COLO829 (cell line): Measurements from ENCODE around the gene PHTF2.
"Not testable (repeated sequence)": the region's sequence is repeated elsewhere in the genome, so short reads cannot be mapped to it uniquely, and the experiment has no call there.

Source experiments
- DNase-seq: peaks from one replicate; pipeline ENCODE4 v3.0.0; 2012; ENCODE audit warnings: low spot score

PHTF2 gene

GRCh38 chr7:77798394-77799077 is at the start of gene PHTF2, which contains the start of gene TMEM60:
TSS of gene PHTF2 (plus strand) at chr7:77798773.
TSS of gene TMEM60 (minus strand) at chr7:77798434. CDS start at chr7:77794373, 4,061 bp downstream.
- DNase-seq, result peak; percentile 98

GRCh38 chr7:77752016-77752415 is 46.6 kb upstream of the PHTF2 start:
- no peak for DNase-seq

DNA sequence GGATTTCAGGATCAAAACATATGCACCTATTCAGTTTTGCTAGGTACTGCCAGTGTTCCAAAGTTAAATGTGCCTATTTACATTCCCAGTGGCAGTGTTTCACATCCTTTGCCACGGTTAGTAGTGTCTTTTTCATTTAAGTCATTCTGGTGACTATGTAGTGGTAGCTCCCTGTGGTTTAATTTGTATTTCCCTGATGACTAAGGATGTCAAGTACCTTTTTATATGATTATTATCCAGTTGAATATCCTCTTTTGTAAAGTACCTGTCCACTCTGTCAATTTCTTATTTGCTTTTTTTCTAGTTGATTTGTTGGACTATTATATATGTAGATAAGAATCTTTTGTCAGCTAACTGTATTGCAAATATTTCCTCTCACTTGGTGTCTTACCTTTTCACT is 45.4 kb upstream of the PHTF2 start:
- no peak for DNase-seq

GRCh38 chr7:77757589-77757988 is 41.0 kb upstream of the PHTF2 start:
- DNase-seq, result no peak

DNA sequence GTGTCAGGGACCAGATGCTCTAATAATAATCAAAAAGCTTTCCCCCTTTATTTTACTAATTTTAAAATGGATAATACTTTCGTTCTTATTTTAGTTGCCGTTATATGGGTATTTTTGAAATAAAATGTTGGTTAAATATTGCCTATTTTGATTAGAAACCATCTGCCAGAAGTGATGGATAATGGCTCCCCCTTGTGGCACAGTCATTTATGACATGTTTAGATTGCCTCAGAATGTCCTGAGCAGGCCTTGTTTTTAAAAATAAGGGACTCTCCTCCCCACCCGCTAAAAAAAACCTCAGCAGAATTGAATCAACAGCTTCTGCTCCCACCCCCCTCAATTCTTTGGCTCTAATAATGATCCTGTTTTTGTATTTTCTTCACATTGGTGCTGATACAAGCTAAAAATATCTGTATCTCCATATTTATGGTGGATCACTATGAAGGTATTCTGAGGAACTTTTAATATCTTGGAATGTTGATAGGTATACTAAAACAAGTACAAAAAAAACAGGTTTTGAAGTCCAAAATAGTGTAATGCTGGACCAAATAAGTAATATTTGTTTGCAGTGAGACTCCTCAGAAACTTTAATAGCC is 39.2 kb upstream of the PHTF2 start:
- DNase-seq, result peak; percentile 46

DNA sequence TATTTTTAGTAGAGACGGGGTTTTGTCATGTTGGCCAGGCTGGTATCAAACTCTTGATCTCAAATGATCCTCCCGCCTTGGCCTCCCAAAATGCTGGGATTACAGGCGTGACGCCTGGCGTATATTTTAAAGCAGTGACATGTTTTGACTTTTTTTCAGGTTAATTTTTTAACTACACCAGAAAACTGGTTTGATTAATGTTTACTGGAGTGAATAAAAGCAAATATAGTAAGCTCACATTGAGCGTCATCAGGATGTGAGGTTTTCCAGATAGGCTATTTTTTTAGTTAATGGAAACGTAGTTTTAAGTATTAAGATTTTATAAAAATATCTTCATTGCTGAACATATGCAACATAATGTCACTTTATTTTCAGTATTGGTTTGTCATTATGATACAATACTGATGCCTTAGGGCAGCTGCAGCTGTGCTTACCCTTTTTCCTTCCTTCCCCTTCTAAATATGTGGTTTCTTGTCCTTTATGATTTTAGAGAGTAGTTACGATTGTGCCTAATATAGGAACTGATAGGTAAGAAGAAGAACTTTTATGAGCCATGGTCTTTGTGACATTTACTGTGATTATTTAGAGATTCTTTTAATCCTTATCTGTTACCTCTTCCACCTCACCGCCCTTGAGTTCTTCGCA is 37.6 kb upstream of the PHTF2 start:
- no peak for DNase-seq

GRCh38 chr7:77765481-77765880 is 33.1 kb upstream of the PHTF2 start:
- DNase-seq, result no peak

DNA sequence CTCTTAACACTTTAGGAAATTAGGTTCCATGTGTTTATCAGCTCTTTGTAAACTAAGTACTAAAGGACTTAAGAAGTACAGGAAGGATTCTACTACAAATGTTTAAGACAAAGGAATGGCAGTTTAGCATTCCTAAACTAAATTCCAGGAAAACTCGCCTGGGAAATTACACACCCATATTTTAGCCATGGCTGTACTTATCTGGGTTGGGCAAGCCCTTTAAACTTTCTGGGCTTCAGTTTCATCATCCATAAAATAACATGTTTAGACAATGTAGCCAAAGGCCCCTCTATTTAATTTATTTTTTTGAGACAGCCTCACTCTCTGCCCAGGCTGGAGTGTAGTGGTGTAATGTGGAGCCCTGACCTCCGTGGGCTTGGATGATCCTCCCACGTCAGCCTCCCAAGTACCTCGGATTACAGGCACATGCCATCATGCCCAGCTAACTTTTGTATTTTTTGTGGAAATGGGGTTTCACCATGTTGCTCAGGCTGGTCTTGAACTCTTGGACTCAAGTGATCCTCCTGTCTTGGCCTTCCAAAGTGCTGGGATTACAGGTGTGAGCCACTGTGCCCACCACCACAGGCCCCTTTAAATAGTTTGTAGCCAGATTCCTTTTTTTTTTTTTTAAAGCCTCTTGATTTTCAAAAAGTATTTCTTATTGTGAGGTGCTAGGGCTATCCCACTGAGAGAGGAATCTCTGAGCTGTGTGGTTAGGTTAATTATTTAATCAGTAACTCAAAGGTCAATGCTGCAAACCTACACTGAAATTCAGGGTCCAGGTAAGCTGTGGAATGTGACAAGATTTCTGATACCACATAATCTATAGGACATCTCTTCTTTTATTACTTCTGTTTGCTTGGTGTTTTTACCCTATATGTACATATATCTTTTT is 32.4 kb upstream of the PHTF2 start:
- no peak for DNase-seq

DNA sequence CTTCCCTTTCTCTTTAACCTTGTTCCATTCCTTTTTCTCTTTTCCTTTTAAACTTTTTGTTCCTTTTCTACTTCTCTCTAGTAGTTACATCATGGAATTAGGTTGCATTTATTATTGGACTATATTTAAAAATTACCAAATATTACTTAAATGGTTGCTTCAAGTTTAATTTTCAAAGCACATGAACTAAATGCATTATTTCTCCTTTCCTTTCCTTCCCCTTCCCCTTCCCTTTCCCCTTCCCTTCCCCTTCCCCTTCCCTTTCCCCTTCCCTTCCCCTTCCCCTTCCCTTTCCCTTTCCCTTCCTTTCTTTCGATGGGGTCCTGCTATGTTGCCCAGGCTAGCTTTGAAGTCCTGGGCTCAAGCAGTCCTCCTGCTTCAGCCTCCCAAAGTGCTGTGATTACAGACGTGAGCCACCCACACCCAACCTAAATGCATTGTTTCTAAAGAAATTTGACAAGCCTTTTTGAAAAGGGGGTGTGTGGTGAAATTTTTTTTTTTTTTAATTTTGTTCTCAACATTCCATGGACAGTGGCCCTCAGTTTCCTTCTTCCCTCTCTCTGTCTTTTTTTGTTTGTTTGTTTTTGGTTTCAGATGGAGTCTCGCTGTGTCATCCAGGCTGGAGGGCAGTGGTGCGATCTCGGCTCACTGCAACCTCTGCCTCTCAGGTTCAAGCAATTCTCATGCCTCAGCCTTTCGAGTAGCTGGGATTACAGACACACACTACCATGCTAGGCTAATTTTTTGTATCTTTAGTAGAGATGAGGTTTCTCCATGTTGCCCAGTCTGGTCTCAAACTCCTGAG is 31.6 kb upstream of the PHTF2 start:
- no peak for DNase-seq

GRCh38 chr7:77770316-77770715 is 28.3 kb upstream of the PHTF2 start:
- no peak for DNase-seq

GRCh38 chr7:77771901-77772300 is 26.7 kb upstream of the PHTF2 start:
- DNase-seq, result no peak

DNA sequence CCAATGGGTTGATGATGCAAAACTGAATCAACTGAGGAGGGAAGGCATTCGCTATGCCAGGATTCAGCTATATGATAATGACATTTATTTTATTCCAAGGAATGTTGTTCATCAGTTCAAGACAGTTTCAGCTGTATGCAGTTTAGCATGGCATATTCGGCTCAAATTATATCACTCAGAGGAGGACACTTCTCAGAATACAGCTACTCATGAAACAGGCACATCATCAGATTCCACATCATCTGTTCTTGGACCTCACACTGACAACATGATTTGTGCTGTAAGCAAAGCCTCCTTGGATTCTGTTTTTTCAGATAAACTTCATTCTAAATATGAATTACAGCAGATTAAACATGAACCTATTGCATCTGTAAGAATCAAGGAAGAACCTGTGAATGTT is 20.0 kb upstream of the PHTF2 start:
- no peak for DNase-seq

GRCh38 chr7:77782383-77782782 is 16.2 kb upstream of the PHTF2 start:
- no peak for DNase-seq

DNA sequence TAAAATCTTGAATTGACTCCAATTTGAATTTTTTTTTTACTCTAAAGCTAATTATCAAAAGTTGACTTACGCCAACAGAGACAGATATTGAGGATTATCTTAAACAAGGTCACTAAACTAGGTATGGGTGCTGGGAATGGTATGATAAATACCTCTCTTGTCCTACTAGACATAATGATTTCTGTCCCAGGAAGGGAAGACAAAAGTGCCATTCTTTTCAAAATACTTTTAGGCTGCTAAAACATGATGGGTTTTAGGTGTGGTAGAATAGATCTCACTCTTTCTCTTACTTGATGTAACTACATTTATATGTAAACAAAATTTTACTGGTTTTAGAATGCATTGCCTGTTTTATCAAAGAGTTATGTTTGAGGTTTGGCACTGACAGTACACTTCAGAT is 15.5 kb upstream of the PHTF2 start:
- peak; percentile 60 for DNase-seq

DNA sequence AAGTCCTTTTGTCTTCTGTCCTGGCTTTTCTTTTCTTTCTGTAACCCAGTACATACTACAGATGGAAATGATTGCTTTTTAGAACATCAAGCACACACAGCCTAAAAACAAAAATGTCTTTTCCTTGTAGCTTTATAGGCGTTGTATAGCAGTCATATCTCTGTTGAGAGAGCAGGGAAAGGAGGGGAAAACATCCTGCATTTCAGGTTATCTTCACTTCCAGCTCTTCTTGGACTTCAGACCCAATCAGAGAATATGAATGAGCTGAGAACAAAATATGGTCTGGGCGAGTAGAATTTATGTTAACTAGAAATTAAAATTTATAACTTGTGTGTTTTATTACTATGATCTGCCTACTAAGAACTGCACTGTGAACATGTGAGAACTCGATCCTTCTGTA is 15.0 kb upstream of the PHTF2 start:
- DNase-seq, result no peak

DNA sequence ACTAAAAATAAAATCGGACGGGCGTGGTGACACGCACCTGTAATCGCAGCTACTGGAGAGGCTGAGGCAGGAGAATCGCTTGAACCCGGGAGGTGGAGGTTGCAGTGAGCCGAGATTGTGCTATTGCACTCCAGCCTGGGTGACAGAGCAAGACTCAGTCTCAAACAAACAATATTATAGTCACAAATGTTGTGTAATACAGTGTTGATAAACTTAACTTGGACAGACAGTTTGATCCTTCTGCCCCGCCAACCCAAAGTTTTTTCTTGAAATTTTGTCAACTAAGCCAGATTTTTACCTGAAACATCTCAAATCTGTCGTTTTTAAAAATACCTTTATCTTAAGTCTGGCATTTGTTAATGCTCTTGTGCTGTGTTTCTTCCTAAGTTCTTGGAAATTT is 14.1 kb upstream of the PHTF2 start:
- DNase-seq, result not testable (repeated sequence)

DNA sequence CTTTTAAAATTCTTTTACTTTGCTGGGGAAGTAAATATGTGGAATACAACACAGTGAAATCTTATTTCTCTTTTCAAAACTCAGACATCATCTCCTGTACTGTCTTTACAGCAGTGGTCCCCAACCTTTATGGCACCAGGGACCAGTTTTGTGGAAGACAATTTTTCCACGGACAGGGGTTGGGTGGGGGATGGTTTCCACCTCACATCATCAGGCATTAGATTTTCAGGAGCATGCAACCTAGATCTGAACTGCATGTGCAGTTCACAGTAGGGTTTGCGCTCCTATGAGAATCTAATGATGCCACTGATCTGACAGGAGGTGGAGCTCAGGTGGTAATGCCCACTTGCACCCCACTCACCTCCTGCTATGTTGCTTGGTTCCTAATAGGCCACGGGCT is 12.6 kb upstream of the PHTF2 start:
- no peak for DNase-seq

GRCh38 chr7:77786741-77787140 is 11.8 kb upstream of the PHTF2 start:
- DNase-seq, result no peak

- DNase-seq, result no peak
Measured at GRCh38 chr7:77788327-77788902, 10.2 kb upstream of the PHTF2 start.

- DNase-seq, result no peak
Measured at GRCh38 chr7:77791336-77791735, 7.2 kb upstream of the PHTF2 start.

GRCh38 chr7:77791956-77792355 is 6.6 kb upstream of the PHTF2 start:
- DNase-seq, result no peak
